ENCODE measurements around the gene DHX29. TPM values are rescaled to one million over a fixed set of nuclear protein-coding genes. Genes with fewer than 3 reads are reported as not detected.

The DHX29 gene
- total RNA-seq, 3 donors from 2014 or later, result 28.3 to 40.1 (median 31.1) TPM

- Histone ChIP-seq H3K27ac (no peak overlapping the region), H3K9me3 (no peaks in the 10 kb centered on the region), H3K4me1 (no peaks in the 10 kb centered on the region), H3K4me3 (no peak overlapping the region), H3K27me3 (no peaks in the 10 kb centered on the region), H3K36me3 (no peaks in the 10 kb centered on the region)
- TF ChIP-seq, protein P1, sequence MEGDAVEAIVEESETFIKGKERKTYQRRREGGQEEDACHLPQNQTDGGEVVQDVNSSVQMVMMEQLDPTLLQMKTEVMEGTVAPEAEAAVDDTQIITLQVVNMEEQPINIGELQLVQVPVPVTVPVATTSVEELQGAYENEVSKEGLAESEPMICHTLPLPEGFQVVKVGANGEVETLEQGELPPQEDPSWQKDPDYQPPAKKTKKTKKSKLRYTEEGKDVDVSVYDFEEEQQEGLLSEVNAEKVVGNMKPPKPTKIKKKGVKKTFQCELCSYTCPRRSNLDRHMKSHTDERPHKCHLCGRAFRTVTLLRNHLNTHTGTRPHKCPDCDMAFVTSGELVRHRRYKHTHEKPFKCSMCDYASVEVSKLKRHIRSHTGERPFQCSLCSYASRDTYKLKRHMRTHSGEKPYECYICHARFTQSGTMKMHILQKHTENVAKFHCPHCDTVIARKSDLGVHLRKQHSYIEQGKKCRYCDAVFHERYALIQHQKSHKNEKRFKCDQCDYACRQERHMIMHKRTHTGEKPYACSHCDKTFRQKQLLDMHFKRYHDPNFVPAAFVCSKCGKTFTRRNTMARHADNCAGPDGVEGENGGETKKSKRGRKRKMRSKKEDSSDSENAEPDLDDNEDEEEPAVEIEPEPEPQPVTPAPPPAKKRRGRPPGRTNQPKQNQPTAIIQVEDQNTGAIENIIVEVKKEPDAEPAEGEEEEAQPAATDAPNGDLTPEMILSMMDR (IDR thresholded peaks at IDR 0.05), result no peak
- TF ChIP-seq POLR2A (IDR thresholded peaks at IDR 0.05) (no peak), POLR2AphosphoS5 (IDR thresholded peaks at IDR 0.05) (no peak)
- intact Hi-C loops (cut with DNase I; ENCODE audit: low total_unique reads), result no loop called here
- no peak for DNase-seq (ENCODE audit: low spot score in 2 of 2)
Measured at GRCh38 chr5:55338810-55339243, 31.3 kb upstream of the DHX29 start.

DNA sequence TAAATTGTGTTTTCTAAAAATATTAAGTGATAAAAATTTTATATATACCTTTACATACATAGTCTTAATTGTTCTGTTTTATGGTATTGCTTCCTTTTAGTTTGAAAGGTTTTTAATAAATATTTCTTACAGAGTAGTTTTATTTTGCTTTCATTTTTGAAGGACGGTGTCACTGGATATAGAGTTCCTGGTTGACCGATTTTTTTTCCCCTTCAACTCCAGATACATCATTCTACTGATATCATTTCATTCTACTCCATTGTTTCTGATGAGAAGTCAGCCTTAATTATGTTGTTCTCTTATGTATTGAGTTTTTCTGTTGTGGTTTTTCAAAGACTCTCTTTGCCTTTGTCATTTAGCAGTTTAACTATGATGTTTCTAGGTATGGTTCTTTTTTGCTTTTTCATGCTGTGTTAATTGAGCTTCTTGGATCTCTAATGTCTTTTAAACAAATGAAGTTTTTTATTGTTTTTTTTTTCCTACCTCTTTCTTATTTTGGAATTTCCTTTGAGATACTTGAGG lies 30.7 kb upstream of the DHX29 start:
- Histone ChIP-seq H3K27ac (no peak overlapping the region), H3K4me3 (no peak overlapping the region), H3K9me3 (no peaks in the 10 kb centered on the region), H3K4me1 (no peaks in the 10 kb centered on the region), H3K36me3 (no peaks in the 10 kb centered on the region), H3K27me3 (no peaks in the 10 kb centered on the region)
- intact Hi-C loops (cut with DNase I; ENCODE audit: low total_unique reads), result no loop called here
- no peak for DNase-seq (ENCODE audit: low spot score in 2 of 2)
- TF ChIP-seq POLR2A (IDR thresholded peaks at IDR 0.05), result no peak
- TF ChIP-seq POLR2AphosphoS5 (IDR thresholded peaks at IDR 0.05), result no peak
- TF ChIP-seq, protein P1 (IDR thresholded peaks at IDR 0.05), result no peak

- Histone ChIP-seq H3K9me3 (no peaks in the 10 kb centered on the region), H3K36me3 (no peaks in the 10 kb centered on the region), H3K4me3 (no peak overlapping the region), H3K4me1 (no peaks in the 10 kb centered on the region), H3K27ac (no peak overlapping the region), H3K27me3 (no peaks in the 10 kb centered on the region)
- no peak for DNase-seq (ENCODE audit: low spot score in 2 of 2)
- TF ChIP-seq POLR2A (IDR thresholded peaks at IDR 0.05) (no peak), POLR2AphosphoS5 (IDR thresholded peaks at IDR 0.05) (no peak)
- TF ChIP-seq, protein P1 (IDR thresholded peaks at IDR 0.05), result no peak
- intact Hi-C loops (cut with DNase I; ENCODE audit: low total_unique reads), result no loop called here
Measured at GRCh38 chr5:55333811-55334210, 26.3 kb upstream of the DHX29 start.

DNA sequence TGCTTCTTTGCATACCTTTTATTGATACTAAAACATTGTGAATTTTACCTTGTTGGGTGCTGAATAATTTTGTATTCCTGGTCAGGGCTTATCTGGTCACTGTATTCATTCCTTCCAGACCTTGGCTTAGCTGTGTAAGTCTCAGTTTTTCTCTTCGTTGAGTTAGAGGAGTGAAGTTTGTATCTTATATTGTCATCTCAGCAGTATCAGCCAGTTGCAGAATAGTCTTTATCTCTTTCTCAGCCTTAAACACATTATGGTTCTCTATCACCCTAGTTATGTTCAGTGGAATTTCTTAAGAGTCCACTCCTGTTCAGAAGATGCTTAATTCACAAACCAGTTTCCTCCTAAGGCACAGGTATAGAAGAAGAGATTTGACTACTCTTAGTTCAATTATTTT lies 25.5 kb upstream of the DHX29 start:
- no peak overlapping the region for H3K27ac ChIP-seq
- no peak overlapping the region for H3K4me3 ChIP-seq
- H3K9me3 ChIP-seq, result no peaks in the 10 kb centered on the region
- TF ChIP-seq, protein P1 (IDR thresholded peaks at IDR 0.05), result no peak
- TF ChIP-seq POLR2A (IDR thresholded peaks at IDR 0.05), result no peak
- no peak for TF ChIP-seq POLR2AphosphoS5 (IDR thresholded peaks at IDR 0.05)
- no peak for DNase-seq (ENCODE audit: low spot score in 2 of 2)
- H3K4me1 ChIP-seq, result no peaks in the 10 kb centered on the region
- H3K36me3 ChIP-seq, result no peaks in the 10 kb centered on the region
- H3K27me3 ChIP-seq, result no peaks in the 10 kb centered on the region
- intact Hi-C loops (cut with DNase I; ENCODE audit: low total_unique reads), result no loop called here

GRCh38 chr5:55331321-55331720 lies 23.8 kb upstream of the DHX29 start:
- intact Hi-C loops (cut with DNase I; ENCODE audit: low total_unique reads), result no loop called here
- H3K9me3 ChIP-seq, result no peaks in the 10 kb centered on the region
- H3K4me1 ChIP-seq, result no peaks in the 10 kb centered on the region
- no peaks in the 10 kb centered on the region for H3K27me3 ChIP-seq
- no peak for DNase-seq (ENCODE audit: low spot score in 2 of 2)
- TF ChIP-seq POLR2A (IDR thresholded peaks at IDR 0.05), result no peak
- TF ChIP-seq, protein P1 (IDR thresholded peaks at IDR 0.05), result no peak
- no peak for TF ChIP-seq POLR2AphosphoS5 (IDR thresholded peaks at IDR 0.05)
- no peak overlapping the region for H3K27ac ChIP-seq
- no peak overlapping the region for H3K4me3 ChIP-seq
- H3K36me3 ChIP-seq, result no peaks in the 10 kb centered on the region
